ENCODE data around the gene KCNJ14.

GRCh38 chr19:48475369-48476068 lies 20.1 kb downstream of the KCNJ14 start:
- TF ChIP-seq POLR2A (IDR thresholded peaks at IDR 0.05): no peak
- no peak for TF ChIP-seq CTCF (IDR thresholded peaks at IDR 0.05)

Data from Peyer's patch (tissue), 4 donors.